Esophagus (tissue), 2 donors: ENCODE measurements around the gene SZRD1. TPM values are rescaled to one million over a fixed set of nuclear protein-coding genes. Genes with fewer than 3 reads are reported as not detected.
"Not testable (repeated sequence)": the region's sequence is repeated elsewhere in the genome, so short reads cannot be mapped to it uniquely, and the experiment has no call there.

Source experiments
- H3K27ac ChIP-seq, 2 donors: one replicate each; pipeline ENCODE4 v1.5.1; 2013; ENCODE audit warnings: low read depth in 2 of 2, mild to moderate bottlenecking in 2 of 2, inconsistent platforms in 1 of 2, low read length in 1 of 2, moderate library complexity in 1 of 2
- H3K27me3 ChIP-seq, 2 donors: one replicate each; pipeline ENCODE4 v1.6.1; 2013; ENCODE audit warnings: low read length in 2 of 2, control low read depth in 1 of 2, mild to moderate bottlenecking in 1 of 2; ENCODE audit not compliant: insufficient read depth in 2 of 2, control insufficient read depth in 1 of 2
- H3K36me3 ChIP-seq, 2 donors: one replicate each; pipeline ENCODE4 v1.6.1; 2013; ENCODE audit warnings: low read length in 1 of 2; ENCODE audit not compliant: control insufficient read depth in 2 of 2, insufficient read depth in 2 of 2
- H3K4me1 ChIP-seq, 2 donors: one replicate each; pipeline ENCODE4 v1.6.1; 2013; ENCODE audit warnings: low read length in 1 of 2; ENCODE audit not compliant: control insufficient read depth in 2 of 2, insufficient read depth in 2 of 2
- H3K4me3 ChIP-seq, 2 donors: one replicate each; pipeline ENCODE4 v1.5.1; 2013; ENCODE audit warnings: low read length in 2 of 2, mild to moderate bottlenecking in 2 of 2, low read depth in 1 of 2, moderate library complexity in 1 of 2
- H3K9me3 ChIP-seq, 2 donors: one replicate each; pipeline ENCODE4 v1.6.1; 2013; ENCODE audit warnings: mild to moderate bottlenecking in 2 of 2, low read depth in 1 of 2, low read length in 1 of 2, moderate library complexity in 1 of 2; ENCODE audit not compliant: control insufficient read depth in 2 of 2, insufficient read depth in 1 of 2
- WGBS, 2 donors: extraction: QIAGEN DNeasy Blood & Tissue Kit; methylation state at CpG; one replicate each; pipeline ENCODE4 v1.1.7; 2013; 5-methylcytosine and 5-hydroxymethylcytosine counted together
- polyA plus RNA-seq, 2 donors: library from polyadenylated mRNA; stranded (reverse); fragments of 200-250 nt; gene quantifications; one replicate each; pipeline ENCODE4 v1.2.3, GENCODE V29; 2013
- donor health status: healthy with polysubstance abuse.
- donor health status: Bipolar disorder and iron deficiency.

SZRD1 gene
- polyA plus RNA-seq, 2 donors, result 48.5 to 69.6 TPM

DNA sequence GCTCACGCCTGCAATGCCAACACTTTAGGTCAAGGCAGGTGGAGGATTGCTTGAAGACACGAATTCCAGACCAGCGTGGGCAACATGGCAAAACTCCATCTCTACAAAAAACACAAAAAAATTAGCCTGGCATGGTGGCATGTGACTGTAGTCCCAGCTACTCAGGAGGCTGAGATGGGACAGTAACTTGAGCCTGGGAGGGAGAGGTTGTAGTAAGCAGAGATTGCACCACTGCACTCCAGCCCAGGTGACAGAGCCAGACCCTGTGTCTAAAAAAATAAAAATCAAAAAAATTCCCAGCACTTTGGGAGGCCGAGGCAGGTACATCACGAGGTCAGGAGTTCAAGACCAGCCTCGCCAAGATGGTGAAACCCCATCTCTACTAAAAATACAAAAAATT, 23.8 kb upstream of the SZRD1 start:
- not testable (repeated sequence) for H3K27me3 ChIP-seq, H3K9me3 ChIP-seq, H3K4me3 ChIP-seq, H3K36me3 ChIP-seq, H3K27ac ChIP-seq, H3K4me1 ChIP-seq
- 92 to 94% methylated on average over 6 of the region's 6 CpGs for WGBS, 2 donors

GRCh38 chr1:16348414-16349182, 18.4 kb upstream of the SZRD1 start:
- Histone ChIP-seq H3K27me3 (no peaks in the 10 kb centered on the region), H3K36me3 (no peaks in the 10 kb centered on the region), H3K4me1 (peaks cover 0 to 3% of the 10 kb centered on the region in 2 donors), H3K27ac (peak overlapping the region in 1 of 2 donors; percentile 33), H3K9me3 (no peaks in the 10 kb centered on the region), H3K4me3 (no peak overlapping the region)
- 94 to 96% methylated on average over 14 of the region's 14 CpGs for WGBS, 2 donors

DNA sequence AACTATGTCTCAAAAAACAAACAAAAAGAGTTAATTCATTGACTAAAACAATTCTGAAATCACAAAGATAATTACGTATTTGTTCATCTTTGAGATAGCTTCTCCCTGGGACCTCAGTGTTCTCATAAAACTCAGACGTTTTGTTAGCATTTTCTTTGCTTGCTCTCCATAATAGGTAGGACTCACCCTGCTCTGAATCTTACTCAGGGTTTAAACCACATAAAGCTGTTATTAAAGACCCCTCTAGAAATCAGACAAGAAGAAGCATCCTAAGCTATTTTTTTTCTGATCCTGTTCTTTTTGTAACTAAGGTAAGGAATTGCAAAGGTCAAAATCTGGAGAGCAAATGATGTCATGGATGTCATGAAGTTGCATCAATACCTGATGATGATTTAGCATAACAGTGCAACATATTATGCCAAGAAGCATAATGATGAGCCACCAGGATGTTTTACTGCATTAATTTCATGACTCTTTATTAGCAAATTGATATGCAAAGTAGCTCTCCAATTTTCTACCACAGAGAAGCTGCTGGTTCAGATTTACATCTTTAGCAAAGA, 17.1 kb upstream of the SZRD1 start:
- Histone ChIP-seq H3K4me1 (peaks cover 0 to 3% of the 10 kb centered on the region in 2 donors), H3K4me3 (no peak overlapping the region), H3K27ac (no peak overlapping the region), H3K9me3 (no peaks in the 10 kb centered on the region), H3K36me3 (no peaks in the 10 kb centered on the region), H3K27me3 (no peaks in the 10 kb centered on the region)
- WGBS, 2 donors, result 61 to 66% methylated on average over 2 of the region's 2 CpGs

GRCh38 chr1:16351456-16351993, 15.5 kb upstream of the SZRD1 start:
- Histone ChIP-seq H3K36me3 (no peaks in the 10 kb centered on the region), H3K9me3 (no peaks in the 10 kb centered on the region), H3K4me3 (peak overlapping the region; percentile 69 to 91), H3K4me1 (peaks cover 0 to 3% of the 10 kb centered on the region in 2 donors), H3K27me3 (no peaks in the 10 kb centered on the region), H3K27ac (peak overlapping the region; percentile 89 to 90)
- 0% methylated on average over 20 of the region's 20 CpGs for WGBS, 2 donors

- peaks cover 0 to 3% of the 10 kb centered on the region in 2 donors for H3K4me1 ChIP-seq
- H3K9me3 ChIP-seq, result no peaks in the 10 kb centered on the region
- no peaks in the 10 kb centered on the region for H3K36me3 ChIP-seq
- peak within 1 kb of the TSS; percentile 69 to 91 for H3K4me3 ChIP-seq
- peak within 1 kb of the TSS; percentile 89 to 90 for H3K27ac ChIP-seq
- WGBS, 2 donors, result 0% methylated on average over 73 to 81 of the region's 81 CpGs
- no peaks in the 10 kb centered on the region for H3K27me3 ChIP-seq
Measured at GRCh38 chr1:16351994-16352841, 14.8 kb upstream of the SZRD1 start, which contains the start of gene FBXO42. Gene FBXO42, minus strand, starts transcription at chr1:16352480. Its CDS starts 37,062 bp downstream, at chr1:16315418.

- H3K36me3 ChIP-seq, result no peaks in the 10 kb centered on the region
- peak overlapping the region; percentile 89 to 90 for H3K27ac ChIP-seq
- 52 to 57% methylated on average over 11 of the region's 11 CpGs for WGBS, 2 donors
- peaks cover 0 to 3% of the 10 kb centered on the region in 2 donors for H3K4me1 ChIP-seq
- no peaks in the 10 kb centered on the region for H3K27me3 ChIP-seq
- H3K9me3 ChIP-seq, result no peaks in the 10 kb centered on the region
- peak overlapping the region; percentile 69 to 91 for H3K4me3 ChIP-seq
Measured at GRCh38 chr1:16352842-16353535, 14.1 kb upstream of the SZRD1 start.

DNA sequence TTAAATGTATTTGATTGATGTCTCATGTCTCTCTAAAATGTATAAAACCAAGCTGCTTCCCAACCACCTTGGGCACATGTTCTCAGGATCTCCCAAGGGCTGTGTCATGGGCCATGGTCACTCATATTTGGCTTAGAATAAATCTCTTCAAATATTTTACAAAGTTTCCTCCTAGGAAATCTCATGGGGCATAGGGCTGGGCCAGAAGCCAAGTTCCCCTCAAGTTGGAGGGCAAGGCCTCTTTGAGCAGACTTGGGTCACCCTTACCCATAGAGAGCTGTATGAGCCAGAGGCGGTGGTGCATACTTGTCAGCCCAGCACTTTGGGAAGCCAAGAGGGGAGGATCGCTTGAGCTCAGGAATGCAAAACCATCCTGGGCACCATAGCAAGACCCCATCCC, 12.4 kb upstream of the SZRD1 start:
- Histone ChIP-seq H3K4me1 (peaks cover 0 to 3% of the 10 kb centered on the region in 2 donors), H3K27ac (no peak overlapping the region), H3K36me3 (no peaks in the 10 kb centered on the region), H3K4me3 (no peak overlapping the region), H3K9me3 (no peaks in the 10 kb centered on the region), H3K27me3 (no peaks in the 10 kb centered on the region)
- 95 to 97% methylated on average over 2 of the region's 2 CpGs for WGBS, 2 donors

GRCh38 chr1:16356867-16357266, 10.2 kb upstream of the SZRD1 start:
- no peaks in the 10 kb centered on the region for H3K36me3 ChIP-seq
- H3K9me3 ChIP-seq, result no peaks in the 10 kb centered on the region
- no peak overlapping the region for H3K27ac ChIP-seq
- 81 to 90% methylated on average over 3 of the region's 3 CpGs for WGBS, 2 donors
- peaks cover 0 to 3% of the 10 kb centered on the region in 2 donors for H3K4me1 ChIP-seq
- H3K27me3 ChIP-seq, result no peaks in the 10 kb centered on the region
- H3K4me3 ChIP-seq, result no peak overlapping the region

GRCh38 chr1:16365146-16365498, 1.9 kb upstream of the SZRD1 start:
- not testable (repeated sequence) for H3K9me3 ChIP-seq, H3K27ac ChIP-seq
- 67 to 81% methylated on average over 3 of the region's 3 CpGs for WGBS, 2 donors

More at GRCh38 chr1:16365146-16365498, 1.9 kb upstream of the SZRD1 start:
- not testable (repeated sequence) for H3K27me3 ChIP-seq, H3K4me1 ChIP-seq, H3K36me3 ChIP-seq, H3K4me3 ChIP-seq
